OCI-LY3 (cell line): ENCODE data around the gene FSTL5.

Experiments
- EZH2phosphoT487 ChIP-seq: fragments of 200-600 bp; shearing (Covaris generic); IDR thresholded peaks from 2 replicates; pipeline ENCODE4 v1.6.1; 2018; ENCODE audit warnings: antibody characterized with exemption, mixed run types, low read depth
- TF ChIP-seq, protein P1 (sequence below): fragments of 200-600, 300-600 bp; sonication (generic); IDR thresholded peaks from 2 replicates; pipeline ENCODE4 v1.5.1; 2014; ENCODE audit warnings: antibody characterized with exemption, low read length, low read depth

DNA sequence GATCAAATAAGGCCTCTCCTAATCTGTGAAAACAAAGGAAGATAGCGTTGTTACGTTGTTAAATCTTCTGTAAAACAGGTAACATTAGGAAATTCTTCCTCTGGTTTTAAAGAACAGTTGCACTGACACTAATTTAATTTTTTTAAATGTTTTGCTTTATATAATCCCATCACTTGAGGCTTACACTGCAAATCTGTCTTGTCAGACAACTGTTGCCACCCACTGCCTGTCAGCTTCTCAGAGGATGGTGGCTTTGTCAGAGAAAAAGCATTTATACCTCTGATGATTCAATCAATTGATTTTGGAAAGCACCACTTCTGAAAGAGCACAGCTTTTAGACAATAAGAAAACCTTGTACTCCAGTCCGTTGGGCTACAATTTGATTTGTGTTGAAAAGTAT lies 799.1 kb downstream of the FSTL5 start:
- TF ChIP-seq, protein P1, sequence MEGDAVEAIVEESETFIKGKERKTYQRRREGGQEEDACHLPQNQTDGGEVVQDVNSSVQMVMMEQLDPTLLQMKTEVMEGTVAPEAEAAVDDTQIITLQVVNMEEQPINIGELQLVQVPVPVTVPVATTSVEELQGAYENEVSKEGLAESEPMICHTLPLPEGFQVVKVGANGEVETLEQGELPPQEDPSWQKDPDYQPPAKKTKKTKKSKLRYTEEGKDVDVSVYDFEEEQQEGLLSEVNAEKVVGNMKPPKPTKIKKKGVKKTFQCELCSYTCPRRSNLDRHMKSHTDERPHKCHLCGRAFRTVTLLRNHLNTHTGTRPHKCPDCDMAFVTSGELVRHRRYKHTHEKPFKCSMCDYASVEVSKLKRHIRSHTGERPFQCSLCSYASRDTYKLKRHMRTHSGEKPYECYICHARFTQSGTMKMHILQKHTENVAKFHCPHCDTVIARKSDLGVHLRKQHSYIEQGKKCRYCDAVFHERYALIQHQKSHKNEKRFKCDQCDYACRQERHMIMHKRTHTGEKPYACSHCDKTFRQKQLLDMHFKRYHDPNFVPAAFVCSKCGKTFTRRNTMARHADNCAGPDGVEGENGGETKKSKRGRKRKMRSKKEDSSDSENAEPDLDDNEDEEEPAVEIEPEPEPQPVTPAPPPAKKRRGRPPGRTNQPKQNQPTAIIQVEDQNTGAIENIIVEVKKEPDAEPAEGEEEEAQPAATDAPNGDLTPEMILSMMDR: no peak
- no peak for TF ChIP-seq EZH2phosphoT487
